ENCODE results near the gene PHC2.

DNA sequence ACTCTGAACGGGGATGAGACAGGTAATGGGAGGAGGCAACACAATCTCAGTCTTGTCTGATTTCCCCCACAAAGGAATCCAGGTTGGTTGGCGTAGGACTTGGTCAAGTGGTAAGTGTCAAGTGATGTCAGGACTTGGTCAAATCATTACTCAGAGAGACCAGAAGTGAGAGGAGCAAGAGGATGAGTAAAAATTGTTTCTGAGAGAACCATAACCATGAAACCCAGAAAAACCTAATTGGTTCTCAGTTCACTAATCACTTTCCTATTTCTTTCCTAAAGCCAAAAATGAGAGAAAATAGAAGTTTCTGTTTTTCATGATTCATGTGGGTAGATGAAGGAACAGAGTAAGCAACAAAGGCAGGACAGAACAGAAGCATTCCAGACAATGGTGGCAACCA lies 5.0 kb downstream of the PHC2 start:
- no peak for TF ChIP-seq ZNF565 (CRISPR knock-in tag; conservative IDR thresholded peaks at IDR 0.05; ENCODE audit: low read depth)
- no peak for TF ChIP-seq ZFP30 (CRISPR knock-in tag; IDR thresholded peaks at IDR 0.05)
- TF ChIP-seq OSR1 (CRISPR knock-in tag; IDR thresholded peaks at IDR 0.05): no peak
- no peak for TF ChIP-seq RARB (CRISPR knock-in tag; IDR thresholded peaks at IDR 0.05)
- TF ChIP-seq ARNTL (CRISPR knock-in tag; IDR thresholded peaks at IDR 0.05; ENCODE audit: borderline replicate concordance, low read depth): no peak
- TF ChIP-seq, protein P1, sequence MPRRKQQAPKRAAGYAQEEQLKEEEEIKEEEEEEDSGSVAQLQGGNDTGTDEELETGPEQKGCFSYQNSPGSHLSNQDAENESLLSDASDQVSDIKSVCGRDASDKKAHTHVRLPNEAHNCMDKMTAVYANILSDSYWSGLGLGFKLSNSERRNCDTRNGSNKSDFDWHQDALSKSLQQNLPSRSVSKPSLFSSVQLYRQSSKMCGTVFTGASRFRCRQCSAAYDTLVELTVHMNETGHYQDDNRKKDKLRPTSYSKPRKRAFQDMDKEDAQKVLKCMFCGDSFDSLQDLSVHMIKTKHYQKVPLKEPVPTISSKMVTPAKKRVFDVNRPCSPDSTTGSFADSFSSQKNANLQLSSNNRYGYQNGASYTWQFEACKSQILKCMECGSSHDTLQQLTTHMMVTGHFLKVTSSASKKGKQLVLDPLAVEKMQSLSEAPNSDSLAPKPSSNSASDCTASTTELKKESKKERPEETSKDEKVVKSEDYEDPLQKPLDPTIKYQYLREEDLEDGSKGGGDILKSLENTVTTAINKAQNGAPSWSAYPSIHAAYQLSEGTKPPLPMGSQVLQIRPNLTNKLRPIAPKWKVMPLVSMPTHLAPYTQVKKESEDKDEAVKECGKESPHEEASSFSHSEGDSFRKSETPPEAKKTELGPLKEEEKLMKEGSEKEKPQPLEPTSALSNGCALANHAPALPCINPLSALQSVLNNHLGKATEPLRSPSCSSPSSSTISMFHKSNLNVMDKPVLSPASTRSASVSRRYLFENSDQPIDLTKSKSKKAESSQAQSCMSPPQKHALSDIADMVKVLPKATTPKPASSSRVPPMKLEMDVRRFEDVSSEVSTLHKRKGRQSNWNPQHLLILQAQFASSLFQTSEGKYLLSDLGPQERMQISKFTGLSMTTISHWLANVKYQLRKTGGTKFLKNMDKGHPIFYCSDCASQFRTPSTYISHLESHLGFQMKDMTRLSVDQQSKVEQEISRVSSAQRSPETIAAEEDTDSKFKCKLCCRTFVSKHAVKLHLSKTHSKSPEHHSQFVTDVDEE (CRISPR knock-in tag; IDR thresholded peaks at IDR 0.05): no peak
- TF ChIP-seq ZNF8 (CRISPR knock-in tag; IDR thresholded peaks at IDR 0.05): no peak
- TF ChIP-seq, protein P2, sequence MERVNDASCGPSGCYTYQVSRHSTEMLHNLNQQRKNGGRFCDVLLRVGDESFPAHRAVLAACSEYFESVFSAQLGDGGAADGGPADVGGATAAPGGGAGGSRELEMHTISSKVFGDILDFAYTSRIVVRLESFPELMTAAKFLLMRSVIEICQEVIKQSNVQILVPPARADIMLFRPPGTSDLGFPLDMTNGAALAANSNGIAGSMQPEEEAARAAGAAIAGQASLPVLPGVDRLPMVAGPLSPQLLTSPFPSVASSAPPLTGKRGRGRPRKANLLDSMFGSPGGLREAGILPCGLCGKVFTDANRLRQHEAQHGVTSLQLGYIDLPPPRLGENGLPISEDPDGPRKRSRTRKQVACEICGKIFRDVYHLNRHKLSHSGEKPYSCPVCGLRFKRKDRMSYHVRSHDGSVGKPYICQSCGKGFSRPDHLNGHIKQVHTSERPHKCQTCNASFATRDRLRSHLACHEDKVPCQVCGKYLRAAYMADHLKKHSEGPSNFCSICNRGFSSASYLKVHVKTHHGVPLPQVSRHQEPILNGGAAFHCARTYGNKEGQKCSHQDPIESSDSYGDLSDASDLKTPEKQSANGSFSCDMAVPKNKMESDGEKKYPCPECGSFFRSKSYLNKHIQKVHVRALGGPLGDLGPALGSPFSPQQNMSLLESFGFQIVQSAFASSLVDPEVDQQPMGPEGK (CRISPR knock-in tag; IDR thresholded peaks at IDR 0.05; ENCODE audit: borderline replicate concordance): no peak
- TF ChIP-seq ESRRG (CRISPR knock-in tag; IDR thresholded peaks at IDR 0.05): no peak
- no peak for TF ChIP-seq SNAI2 (CRISPR knock-in tag; IDR thresholded peaks at IDR 0.05)
